NOMO-1 (cell line): ENCODE data around the gene C20orf204.

Experiments
- DNase-seq, 2 experiments: peaks; one replicate each; lab custom pipeline; 2025; ENCODE audit not compliant: unreplicated experiment in 2 of 2; lab: John Stamatoyannopoulos, UW

The C20orf204 gene

DNA sequence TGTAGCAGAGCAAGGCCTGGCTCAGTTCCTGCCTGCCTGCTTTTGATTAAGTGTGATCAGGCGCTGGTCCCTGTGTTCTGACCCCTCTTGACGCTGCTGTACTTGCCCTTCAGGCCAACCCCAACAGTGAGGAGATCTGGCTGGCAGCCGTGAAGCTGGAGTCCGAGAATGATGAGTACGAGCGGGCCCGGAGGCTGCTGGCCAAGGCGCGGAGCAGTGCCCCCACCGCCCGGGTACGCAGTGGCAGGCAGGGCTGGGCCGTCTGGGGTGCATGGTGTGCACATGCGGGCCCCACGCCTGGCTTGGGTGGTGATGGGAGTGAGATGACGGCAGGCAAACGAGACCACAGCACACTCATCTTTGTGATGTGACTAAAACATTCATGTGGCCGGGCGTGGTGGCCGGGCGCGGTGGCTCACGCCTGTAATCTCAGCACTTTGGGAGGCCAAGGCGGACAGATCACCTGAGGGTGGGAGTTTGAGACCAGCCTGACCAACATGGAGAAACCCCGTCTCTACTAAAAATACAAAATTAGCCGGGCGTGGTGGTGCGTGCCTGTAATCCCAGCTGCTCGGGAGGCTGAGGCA is 10.1 kb upstream of the C20orf204 start:
- DNase-seq: no peak

DNA sequence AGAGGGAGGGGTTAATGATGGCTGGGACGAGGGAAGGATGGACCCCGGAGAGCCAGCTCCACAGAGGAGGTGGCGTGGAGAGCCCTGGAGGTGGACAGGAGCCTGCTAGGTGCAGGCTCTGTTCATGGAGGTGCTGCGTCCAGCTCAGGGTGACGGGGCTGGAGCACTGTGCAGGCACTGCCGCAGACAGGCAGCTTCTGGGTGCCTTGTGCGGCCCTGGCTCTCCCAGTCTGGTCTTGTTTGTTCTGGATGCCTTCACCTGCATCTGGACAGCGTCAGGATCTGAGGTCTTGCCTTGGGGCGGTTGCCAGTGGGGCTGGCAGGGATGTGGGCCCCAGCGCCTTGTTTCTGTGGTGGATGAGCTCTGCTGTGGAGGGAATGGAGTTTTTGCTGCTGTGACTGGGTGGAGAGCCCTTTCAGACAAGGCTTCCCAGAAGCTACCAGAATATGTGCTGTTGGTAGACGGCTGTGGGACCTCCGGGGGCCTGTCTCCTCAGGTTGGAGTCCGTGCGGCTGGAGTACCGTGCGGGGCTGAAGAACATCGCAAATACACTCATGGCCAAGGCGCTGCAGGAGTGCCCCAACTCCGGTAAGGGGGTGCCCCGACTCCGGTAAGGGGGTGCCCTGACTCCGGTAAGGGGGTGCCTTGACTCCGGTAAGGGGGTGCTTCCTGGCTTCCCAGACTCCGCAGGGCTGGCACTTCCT is 7.8 kb upstream of the C20orf204 start:
- DNase-seq: no peak

GRCh38 chr20:64029293-64030117 is 6.5 kb upstream of the C20orf204 start:
- no peak for DNase-seq

- no peak for DNase-seq
These were observed 5.4 kb upstream of the C20orf204 start for GRCh38 chr20:64030371-64031134.

DNA sequence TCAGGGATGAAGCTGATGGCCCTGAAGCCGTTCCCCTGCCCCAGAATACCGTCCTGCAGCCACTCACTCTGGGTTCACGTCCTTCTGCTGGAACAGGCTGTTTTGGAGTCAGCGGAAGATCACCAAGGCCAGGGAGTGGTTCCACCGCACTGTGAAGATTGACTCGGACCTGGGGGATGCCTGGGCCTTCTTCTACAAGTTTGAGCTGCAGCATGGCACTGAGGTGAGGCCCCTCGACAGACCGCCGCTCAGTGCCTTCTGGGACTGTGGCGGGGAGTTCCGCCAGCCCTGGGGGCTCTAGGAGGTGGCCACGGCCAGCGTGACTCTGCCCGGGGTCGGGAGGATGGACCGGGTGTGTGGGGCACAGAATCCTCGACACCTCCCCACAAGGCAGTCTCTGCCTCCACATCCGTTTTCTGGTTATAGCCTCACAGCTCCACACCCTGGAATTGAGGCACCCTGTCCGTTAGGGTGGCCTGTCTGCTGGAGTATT is 4.1 kb upstream of the C20orf204 start:
- DNase-seq: no peak

DNA sequence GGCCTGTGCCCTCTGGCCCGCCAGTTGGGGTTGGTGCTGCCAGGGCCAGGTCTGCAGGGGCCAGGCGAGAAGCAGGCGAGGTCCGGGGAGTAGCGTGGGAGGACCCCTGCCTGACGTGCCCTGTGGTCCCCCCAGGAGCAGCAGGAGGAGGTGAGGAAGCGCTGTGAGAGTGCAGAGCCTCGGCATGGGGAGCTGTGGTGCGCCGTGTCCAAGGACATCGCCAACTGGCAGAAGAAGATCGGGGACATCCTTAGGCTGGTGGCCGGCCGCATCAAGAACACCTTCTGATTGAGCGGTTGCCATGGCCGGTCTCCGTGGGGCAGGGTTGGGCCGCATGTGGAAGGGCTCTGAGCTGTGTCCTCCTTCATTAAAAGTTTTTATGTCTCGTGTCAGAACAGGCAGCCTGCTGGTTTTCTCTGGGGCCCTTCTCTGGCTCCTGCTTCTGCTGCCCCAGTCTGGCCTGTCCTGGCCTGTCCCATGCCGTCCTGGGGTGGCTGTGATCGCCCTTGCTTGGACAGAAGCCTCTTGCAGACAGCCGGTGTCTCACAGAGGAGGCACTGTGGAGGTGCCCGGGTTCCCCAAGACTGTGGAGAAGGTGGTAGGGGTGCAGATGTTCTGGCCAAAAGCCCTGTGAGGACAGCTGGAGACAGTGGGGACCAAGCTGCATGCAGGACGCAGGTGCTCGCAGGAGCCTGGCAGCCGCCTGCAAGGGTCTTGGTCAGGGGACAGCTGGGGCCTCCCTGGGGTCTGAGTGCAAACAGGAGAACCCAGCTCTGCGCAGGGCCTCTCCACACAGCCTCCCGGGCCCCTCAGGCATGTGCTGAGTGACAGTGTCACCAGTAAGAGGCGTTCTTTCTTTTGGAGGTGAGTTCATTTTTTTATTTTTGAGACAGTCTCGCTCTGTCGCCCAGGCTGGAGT is 3.0 kb upstream of the C20orf204 start:
- DNase-seq: no peak

GRCh38 chr20:64033981-64034493 is 1.9 kb upstream of the C20orf204 start:
- no peak for DNase-seq

DNA sequence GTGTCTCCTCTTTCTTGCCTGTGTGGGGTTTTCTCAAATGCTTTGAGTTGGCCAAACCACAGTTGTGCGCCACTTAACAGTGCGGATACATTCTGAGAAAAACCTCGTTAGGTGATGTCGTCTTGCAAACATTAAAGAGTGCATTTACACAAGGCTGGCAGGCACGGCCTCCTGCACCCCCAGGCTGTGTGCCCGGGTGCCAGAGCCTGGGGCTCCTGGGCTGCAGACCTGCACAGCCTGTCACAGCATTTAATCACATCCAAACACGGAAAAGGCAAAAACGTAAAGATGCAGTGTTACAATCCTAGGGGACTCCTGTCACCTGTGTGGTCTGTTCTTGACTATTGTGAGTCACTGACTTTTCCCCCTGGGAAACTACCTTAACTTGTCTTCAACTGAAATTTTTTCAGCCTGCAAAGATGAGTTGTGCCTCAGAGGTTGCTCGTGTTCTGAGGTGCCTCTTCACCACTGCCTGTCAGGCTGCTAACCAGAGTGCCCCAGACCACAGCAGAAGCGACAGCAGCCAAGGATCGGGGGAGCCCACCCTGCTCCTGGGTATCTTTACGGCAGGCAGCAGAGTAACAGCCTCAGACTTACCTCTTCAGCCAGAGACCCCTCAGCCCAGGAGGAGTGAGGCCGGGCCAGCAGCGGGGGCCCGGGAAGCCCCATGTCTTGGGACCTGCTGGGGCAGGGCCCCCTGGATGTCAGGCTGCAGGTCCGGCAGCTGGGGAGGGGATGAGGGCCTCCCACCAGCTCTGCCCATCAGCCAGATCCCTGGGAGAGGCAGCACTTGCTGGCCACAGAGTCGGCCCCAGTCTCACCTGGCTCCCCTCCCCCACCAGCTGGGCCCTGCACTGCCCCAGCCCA is 683 bp upstream of the C20orf204 start:
- DNase-seq: no peak

GRCh38 chr20:64036346-64037198 is 590 bp downstream of the C20orf204 start:
- no peak for DNase-seq

- DNase-seq: no peak
These were observed 1.2 kb downstream of the C20orf204 start for GRCh38 chr20:64037199-64037497.

GRCh38 chr20:64037498-64038213 is 1.7 kb downstream of the C20orf204 start:
- no peak for DNase-seq

- DNase-seq: no peak
These were observed 2.2 kb downstream of the C20orf204 start for GRCh38 chr20:64038224-64038564.

GRCh38 chr20:64038565-64039292 is 2.7 kb downstream of the C20orf204 start:
- DNase-seq: peak; percentile 63 to 75

DNA sequence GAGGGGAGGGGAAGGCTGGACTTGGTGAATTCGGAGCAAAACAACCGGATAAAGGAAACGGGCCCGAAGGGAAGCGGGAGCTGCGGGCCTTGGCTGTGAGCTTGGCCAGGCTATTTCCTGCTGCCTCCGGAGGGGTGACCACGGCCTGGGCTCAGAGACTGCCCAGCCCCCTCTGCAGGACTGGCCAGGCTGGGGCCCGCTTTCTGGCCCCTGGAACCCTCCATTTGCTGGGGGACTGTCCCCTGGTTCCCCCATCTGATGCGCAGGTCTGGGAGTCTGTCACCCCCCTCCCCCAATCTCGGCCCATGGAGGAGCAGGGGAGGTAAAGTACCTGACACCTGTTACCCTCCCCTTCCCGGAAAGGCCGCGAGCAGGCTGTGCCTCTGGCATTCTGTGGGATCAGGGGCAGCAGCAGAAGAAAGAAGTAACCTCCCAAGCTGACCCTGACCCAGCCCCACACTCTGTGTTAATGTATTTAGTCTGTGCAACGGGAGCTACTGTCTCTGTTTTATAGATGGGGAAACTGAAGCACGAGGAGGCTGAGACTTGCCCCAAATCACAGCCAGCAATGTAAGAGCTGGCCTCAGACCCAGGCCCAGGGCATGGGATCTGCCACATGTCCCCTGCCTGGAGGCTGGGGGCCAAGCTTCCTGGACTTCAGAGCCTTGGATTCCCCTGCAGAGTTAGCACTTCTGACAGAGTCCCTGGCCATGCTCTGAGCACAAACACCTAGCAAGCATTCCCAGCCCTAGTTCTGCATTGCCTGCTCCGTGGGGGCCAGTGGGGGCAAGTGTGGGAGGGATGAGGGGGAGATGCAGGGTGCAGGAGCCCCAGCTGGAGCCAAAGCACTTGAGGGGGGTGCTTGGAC is 3.5 kb downstream of the C20orf204 start:
- no peak for DNase-seq

GRCh38 chr20:64040231-64041039 is 4.5 kb downstream of the C20orf204 start:
- DNase-seq: no peak
